A549 treated with RU486 at 1 μM for 4 hours (cell line): ENCODE results near the gene RPL37. TPM values are rescaled to one million over a fixed set of nuclear protein-coding genes. Genes with fewer than 3 reads are reported as not detected.

Experiments used
- total RNA-seq: library from RNA; stranded (reverse); fragments of 200-300 nt; extraction: Qiagen RNA extraction; gene quantifications from 5 replicates; pipeline ENCODE4 v1.2.3, GENCODE V29; 2022; ENCODE audit warnings: low read depth

RPL37 gene
- 2,694 to 3,305 TPM (median 2,740 TPM) in 5 replicates for total RNA-seq

DNA sequence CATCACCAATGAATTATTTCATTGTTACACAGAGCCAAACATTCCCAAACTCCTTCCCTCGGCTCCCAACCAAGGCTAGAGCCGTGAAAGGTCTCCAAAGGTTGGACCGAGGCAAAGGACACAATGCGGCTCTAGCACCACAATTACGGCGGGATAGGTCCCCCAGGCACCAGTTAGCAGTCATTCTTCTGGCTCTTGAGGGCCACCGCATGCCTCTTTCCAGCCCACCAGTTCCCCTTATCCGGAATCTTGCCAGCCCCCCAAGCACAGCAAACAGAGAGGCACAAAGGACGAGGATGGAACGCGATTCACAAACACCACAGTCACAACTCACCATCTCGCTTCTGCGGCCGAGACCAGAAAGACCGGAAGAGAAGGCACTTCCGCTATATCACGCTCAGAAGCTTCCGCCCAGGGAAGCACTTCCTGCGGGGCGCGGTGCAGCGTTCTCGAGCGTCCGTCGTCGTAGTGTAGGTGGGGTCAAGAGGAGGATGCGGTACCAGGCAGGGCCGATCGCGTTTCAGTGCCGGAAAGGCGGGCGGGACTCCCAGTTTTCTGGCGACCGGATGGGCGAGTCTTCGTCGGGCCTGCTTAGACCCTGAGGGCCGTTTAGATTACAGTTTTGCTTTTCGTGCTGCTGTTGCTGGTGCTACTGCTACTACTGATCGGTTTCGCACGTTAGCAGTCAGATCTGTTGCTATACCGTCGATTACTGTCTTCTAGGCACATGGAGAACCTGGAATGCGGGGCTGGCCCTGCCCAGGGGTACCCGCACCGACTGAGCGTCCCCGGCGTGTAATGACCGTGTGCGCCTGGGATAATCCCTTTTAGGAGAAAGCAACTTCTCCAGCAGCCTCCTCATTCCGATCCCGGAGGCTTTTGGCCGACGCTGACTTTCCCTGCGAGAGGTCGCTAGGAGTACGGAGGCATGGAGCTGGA, at the start of gene RPL37:
RPL37 (minus strand) TSS at position 374 of the 939 bp plus-strand sequence; CDS start at position 337, 37 bp downstream.

GRCh38 chr5:40841068-40841805, 6.2 kb upstream of the RPL37 start, which contains the start of gene CARD6:
CARD6 (plus strand) TSS chr5:40841367; CDS start chr5:40841383, 16 bp downstream.

DNA sequence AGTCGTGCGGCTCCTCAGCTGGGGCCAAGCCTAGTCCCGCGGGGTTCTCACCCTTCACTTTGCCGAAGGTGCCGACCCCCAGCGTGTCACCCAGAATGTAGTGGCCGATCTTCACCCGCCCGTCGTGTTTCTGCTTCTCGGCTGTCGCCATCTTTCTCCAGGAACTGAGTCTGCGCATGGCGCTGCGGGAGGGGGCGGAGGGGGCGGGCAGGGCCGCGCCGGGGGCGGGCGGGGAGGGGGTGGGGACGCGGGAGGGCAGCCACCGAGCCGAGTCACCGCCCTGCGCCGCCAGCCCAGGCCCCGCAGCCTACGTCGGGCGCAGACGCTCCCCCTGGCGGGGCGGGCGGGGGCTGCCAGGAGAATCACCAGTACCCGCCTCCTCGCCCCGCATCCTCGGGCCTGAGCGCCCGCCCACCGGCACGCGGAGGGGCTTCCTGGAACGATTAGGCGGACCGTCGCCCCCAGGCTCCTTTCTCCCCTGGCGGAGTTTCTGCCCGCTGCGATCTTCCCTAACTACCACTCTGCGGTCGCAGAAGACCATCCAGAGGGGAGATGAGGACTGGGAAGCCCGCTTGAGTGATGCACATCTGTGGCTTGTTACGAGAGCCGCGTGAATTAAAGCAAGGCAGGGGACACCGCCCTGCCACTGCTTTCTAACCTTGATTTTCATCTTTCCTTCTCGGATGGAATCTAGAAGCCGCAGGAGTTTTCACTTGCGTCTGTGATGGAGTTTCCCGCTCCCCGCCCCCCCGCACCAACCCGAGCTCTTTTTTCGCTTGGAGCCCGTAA, 36.8 kb downstream of the RPL37 start, which contains the start of gene PRKAA1:
PRKAA1 (minus strand) TSS at position 363 of the 789 bp plus-strand sequence; CDS start at position 178, 185 bp downstream.

Other genes starting within 250 kb of the RPL37 start
- 0.70 to 1.0 TPM (median 0.94 TPM) in 5 replicates for gene PTGER4, start 155.3 kb downstream of the RPL37 start, total RNA-seq
- 8.5 to 18.0 TPM (median 10.1 TPM) in 5 replicates for gene TTC33, start 79.3 kb downstream of the RPL37 start, total RNA-seq
- 25.0 to 69.6 TPM (median 37.9 TPM) in 5 replicates for gene PRKAA1, start 36.8 kb downstream of the RPL37 start, total RNA-seq
- gene CARD6, start 6.1 kb upstream of the RPL37 start, total RNA-seq, result 3.4 to 4.7 TPM (median 4.2 TPM) in 5 replicates
- not detected in 5 replicates for gene C7, start 74.3 kb upstream of the RPL37 start, total RNA-seq
- gene MROH2B, start 236.1 kb upstream of the RPL37 start, total RNA-seq, result not detected in 5 replicates